Esophagus muscularis mucosa (tissue), 4 donors: Measurements from ENCODE around the gene KIAA0513. TPM values are rescaled to one million over a fixed set of nuclear protein-coding genes. Genes with fewer than 3 reads are reported as not detected.

Experiments
- DNase-seq: peaks from one replicate; pipeline ENCODE4 v3.0.0-alpha.2; 2017; ENCODE audit errors: extremely low spot score
- H3K27ac ChIP-seq, 4 donors: fragments of 200-600 bp; sonication (generic); replicated peaks in 1 of 4; 1 replicate in 3 of 4; 2 replicates in 1 of 4; pipeline ENCODE4 v1.5.1; 2016 to 2019; ENCODE audit warnings: mild to moderate bottlenecking in 1 of 4
- H3K27me3 ChIP-seq, 4 donors: fragments of 200-600 bp; sonication (generic); one replicate each; pipeline versions ENCODE4 v1.5.1 to v1.6.0; 2016 to 2019
- H3K36me3 ChIP-seq, 4 donors: fragments of 200-600 bp; sonication (generic); one replicate each; pipeline ENCODE4 v1.5.1; 2016 to 2019
- H3K4me1 ChIP-seq, 4 donors: fragments of 200-600 bp; sonication (generic); one replicate each; pipeline ENCODE4 v1.5.1; 2016 to 2019
- H3K4me3 ChIP-seq, 4 donors: fragments of 200-600 bp; sonication (generic); 1 replicate in 2 of 4; 2 replicates in 2 of 4; pipeline ENCODE4 v1.5.1; 2016 to 2019; ENCODE audit warnings: mild to moderate bottlenecking in 4 of 4, moderate library complexity in 1 of 4
- H3K9me3 ChIP-seq, 4 donors: fragments of 200-600 bp; sonication (generic); 1 replicate in 3 of 4; 2 replicates in 1 of 4; pipeline ENCODE4 v1.5.1; 2016 to 2019
- EP300 ChIP-seq: sonication (generic); formaldehyde crosslinking; IDR thresholded peaks from one replicate; pipeline ENCODE4 v1.6.1; 2017; ENCODE audit warnings: antibody characterized with exemption
- POLR2A ChIP-seq: fragments of 450-650 bp; IDR thresholded peaks from one replicate; pipeline ENCODE4 v1.6.1; 2017; ENCODE audit warnings: antibody characterized with exemption, moderate library complexity, mild to moderate bottlenecking, low read depth
- POLR2AphosphoS5 ChIP-seq, 2 donors: sonication (generic); formaldehyde crosslinking; IDR thresholded peaks; one replicate each; pipeline ENCODE4 v1.6.1; 2017; ENCODE audit warnings: antibody characterized with exemption in 2 of 2
- WGBS: methylation state at CpG from one replicate; pipeline ENCODE4 v1.1.5; 2018; 5-methylcytosine and 5-hydroxymethylcytosine counted together
- intact Hi-C: fragments of 100-400 bp; cut with DNase I; formaldehyde crosslinking; loops from one replicate; pipeline ENCODE4 v1.15.1; 2023
- total RNA-seq, 4 donors: library from RNA; depleted of rRNA; stranded (reverse); fragments of >200 nt; gene quantifications; one replicate each; pipeline versions ENCODE4 v1.1.0 to v1.2.1, GENCODE V29; 2016
- TF ChIP-seq, protein P1 (sequence below), 3 experiments: fragments of 200-600 bp in 2 of 3; fragments of 450-650 bp in 1 of 3; sonication (generic) in 2 of 3; IDR thresholded peaks; one replicate each; pipeline ENCODE4 v1.5.1; 2017 to 2019; ENCODE audit warnings: antibody characterized with exemption in 3 of 3, mild to moderate bottlenecking in 2 of 3, moderate library complexity in 1 of 3

KIAA0513 gene
- total RNA-seq, 4 donors from 2014 or later: 16.4 to 28.8 (median 23.4) TPM

GRCh38 chr16:85111184-85111583 lies 83.6 kb downstream of the KIAA0513 start:
- intact Hi-C loops: no loop called here
- H3K4me1 ChIP-seq: peaks cover 8 to 11% (median 10%) of the 10 kb centered on the region in 4 donors
- no peak overlapping the region for H3K27ac ChIP-seq
- H3K9me3 ChIP-seq: no peaks in the 10 kb centered on the region
- no peak overlapping the region for H3K4me3 ChIP-seq
- no peak for DNase-seq
- no peaks in the 10 kb centered on the region for H3K27me3 ChIP-seq
- H3K36me3 ChIP-seq: no peaks in the 10 kb centered on the region
- 79% methylated on average over 9 of the region's 9 CpGs for WGBS
- no peak for TF ChIP-seq POLR2A
- no peak for TF ChIP-seq POLR2AphosphoS5 (IDR thresholded peaks at IDR 0.05)
- TF ChIP-seq, protein P1, sequence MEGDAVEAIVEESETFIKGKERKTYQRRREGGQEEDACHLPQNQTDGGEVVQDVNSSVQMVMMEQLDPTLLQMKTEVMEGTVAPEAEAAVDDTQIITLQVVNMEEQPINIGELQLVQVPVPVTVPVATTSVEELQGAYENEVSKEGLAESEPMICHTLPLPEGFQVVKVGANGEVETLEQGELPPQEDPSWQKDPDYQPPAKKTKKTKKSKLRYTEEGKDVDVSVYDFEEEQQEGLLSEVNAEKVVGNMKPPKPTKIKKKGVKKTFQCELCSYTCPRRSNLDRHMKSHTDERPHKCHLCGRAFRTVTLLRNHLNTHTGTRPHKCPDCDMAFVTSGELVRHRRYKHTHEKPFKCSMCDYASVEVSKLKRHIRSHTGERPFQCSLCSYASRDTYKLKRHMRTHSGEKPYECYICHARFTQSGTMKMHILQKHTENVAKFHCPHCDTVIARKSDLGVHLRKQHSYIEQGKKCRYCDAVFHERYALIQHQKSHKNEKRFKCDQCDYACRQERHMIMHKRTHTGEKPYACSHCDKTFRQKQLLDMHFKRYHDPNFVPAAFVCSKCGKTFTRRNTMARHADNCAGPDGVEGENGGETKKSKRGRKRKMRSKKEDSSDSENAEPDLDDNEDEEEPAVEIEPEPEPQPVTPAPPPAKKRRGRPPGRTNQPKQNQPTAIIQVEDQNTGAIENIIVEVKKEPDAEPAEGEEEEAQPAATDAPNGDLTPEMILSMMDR (IDR thresholded peaks at IDR 0.05): no peak
- TF ChIP-seq EP300: no peak

GRCh38 chr16:85112364-85112763 lies 84.8 kb downstream of the KIAA0513 start, which contains the start of gene CIBAR2:
Gene CIBAR2 (minus strand): TSS chr16:85112472. CDS start chr16:85112352, 120 bp downstream.
- 92% methylated on average over 2 of the region's 15 CpGs for WGBS
- intact Hi-C loops: no loop called here
- H3K9me3 ChIP-seq: no peaks in the 10 kb centered on the region
- H3K27me3 ChIP-seq: no peaks in the 10 kb centered on the region
- TF ChIP-seq POLR2AphosphoS5 (IDR thresholded peaks at IDR 0.05): no peak
- TF ChIP-seq, protein P1 (IDR thresholded peaks at IDR 0.05): no peak
- no peak for TF ChIP-seq EP300
- no peak for TF ChIP-seq POLR2A
- H3K4me3 ChIP-seq: no peak within 1 kb of the TSS
- peaks cover 8 to 11% (median 10%) of the 10 kb centered on the region in 4 donors for H3K4me1 ChIP-seq
- H3K27ac ChIP-seq: no peak within 1 kb of the TSS
- DNase-seq: no peak
- H3K36me3 ChIP-seq: no peaks in the 10 kb centered on the region

GRCh38 chr16:85113168-85113733 lies 85.7 kb downstream of the KIAA0513 start:
- DNase-seq: no peak
- Histone ChIP-seq H3K27me3 (no peaks in the 10 kb centered on the region), H3K4me1 (peaks cover 8 to 11% (median 10%) of the 10 kb centered on the region in 4 donors), H3K4me3 (no peak overlapping the region), H3K9me3 (no peaks in the 10 kb centered on the region), H3K36me3 (no peaks in the 10 kb centered on the region), H3K27ac (no peak overlapping the region)
- WGBS: 88% methylated on average over 14 of the region's 14 CpGs
- TF ChIP-seq EP300 (no peak), POLR2AphosphoS5 (IDR thresholded peaks at IDR 0.05) (no peak), POLR2A (no peak)
- TF ChIP-seq, protein P1 (IDR thresholded peaks at IDR 0.05): no peak
- intact Hi-C loops: no loop called here

DNA sequence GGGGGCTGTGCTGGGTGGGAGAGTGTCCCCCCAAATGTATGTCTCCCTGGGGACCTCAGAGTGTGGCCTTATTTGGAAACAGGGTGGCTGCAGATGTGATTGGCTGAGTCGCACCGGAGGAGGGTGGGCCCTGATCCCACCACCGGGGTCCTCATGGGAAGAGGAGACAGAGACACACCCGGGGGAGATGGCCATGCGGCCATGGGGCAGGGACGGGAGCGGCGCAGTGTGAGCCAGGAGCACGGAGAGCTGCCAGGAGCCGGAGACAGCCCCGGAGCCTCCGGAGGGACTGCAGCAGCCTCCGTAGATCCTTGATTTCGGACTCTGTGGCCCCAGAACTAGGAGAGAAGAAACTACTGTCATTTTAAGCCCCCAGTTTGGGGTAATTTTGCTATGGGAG lies 86.3 kb downstream of the KIAA0513 start:
- Histone ChIP-seq H3K27me3 (no peaks in the 10 kb centered on the region), H3K36me3 (no peaks in the 10 kb centered on the region), H3K4me3 (no peak overlapping the region), H3K27ac (no peak overlapping the region), H3K9me3 (no peaks in the 10 kb centered on the region), H3K4me1 (peaks cover 8 to 11% (median 10%) of the 10 kb centered on the region in 4 donors)
- intact Hi-C loops: loop anchor here (2.0 kb wide), 1 partner anchor 131 kb away; no protein-coding TSS in a partner anchor
- WGBS: 75% methylated on average over 13 of the region's 14 CpGs
- TF ChIP-seq POLR2AphosphoS5 (IDR thresholded peaks at IDR 0.05) (no peak), EP300 (no peak), POLR2A (no peak)
- TF ChIP-seq, protein P1 (IDR thresholded peaks at IDR 0.05): no peak
- no peak for DNase-seq
